Parathyroid adenoma (tissue), 2 donors: ENCODE results near the gene TIPIN.

Source experiments
- H2AFZ ChIP-seq: fragments of 300-600 bp; sonication (generic); one replicate; pipeline ENCODE4 v1.7.0; 2017; ENCODE audit warnings: antibody characterized with exemption, mild to moderate bottlenecking
- H3K27ac ChIP-seq: fragments of 300-600 bp; sonication (generic); one replicate; pipeline ENCODE4 v1.7.0; 2017
- H3K27me3 ChIP-seq: fragments of 300-600 bp; sonication (generic); one replicate; pipeline ENCODE4 v1.7.0; 2017; ENCODE audit warnings: low read length; ENCODE audit not compliant: control insufficient read depth, insufficient read depth
- H3K36me3 ChIP-seq: fragments of 300-600 bp; sonication (generic); one replicate; pipeline ENCODE4 v1.7.0; 2017; ENCODE audit warnings: low read length; ENCODE audit not compliant: control insufficient read depth, insufficient read depth
- H3K4me1 ChIP-seq: fragments of 300-600 bp; sonication (generic); one replicate; pipeline ENCODE4 v1.7.0; 2017; ENCODE audit warnings: control low read depth
- H3K4me2 ChIP-seq: fragments of 300-600 bp; sonication (generic); one replicate; pipeline ENCODE4 v1.7.0; 2017; ENCODE audit warnings: low read length
- H3K4me3 ChIP-seq: fragments of 300-600 bp; sonication (generic); one replicate; pipeline ENCODE4 v1.7.0; 2017; ENCODE audit warnings: low read depth, low read length
- H3K79me2 ChIP-seq: fragments of 300-600 bp; sonication (generic); one replicate; pipeline ENCODE4 v1.7.0; 2017; ENCODE audit warnings: control low read depth
- H3K9ac ChIP-seq: fragments of 300-600 bp; sonication (generic); one replicate; pipeline ENCODE4 v1.7.0; 2017; ENCODE audit warnings: mild to moderate bottlenecking
- H3K9me3 ChIP-seq: fragments of 300-600 bp; sonication (generic); one replicate; pipeline ENCODE4 v1.7.0; 2017; ENCODE audit warnings: low read length; ENCODE audit not compliant: control insufficient read depth
- CTCF ChIP-seq: fragments of 300-600 bp; sonication (generic); IDR thresholded peaks from one replicate; pipeline ENCODE4 v1.7.0; 2017; ENCODE audit warnings: antibody characterized with exemption, mild to moderate bottlenecking
- donor health status: primary hyperparathyroidism.

TIPIN gene

GRCh38 chr15:66404122-66404521 is 47.6 kb upstream of the TIPIN start:
- peaks cover 9% of the 10 kb centered on the region for H3K79me2 ChIP-seq
- no peaks in the 10 kb centered on the region for H3K9me3 ChIP-seq
- H3K27me3 ChIP-seq = no peaks in the 10 kb centered on the region
- no peak overlapping the region for H3K4me3 ChIP-seq
- H3K9ac ChIP-seq = no peak overlapping the region
- H2AFZ ChIP-seq = no peak overlapping the region
- no peak for TF ChIP-seq CTCF
- peak overlapping the region; percentile 11 for H3K27ac ChIP-seq
- no peaks in the 10 kb centered on the region for H3K4me1 ChIP-seq
- H3K36me3 ChIP-seq = no peaks in the 10 kb centered on the region
- no peak overlapping the region for H3K4me2 ChIP-seq

- no peaks in the 10 kb centered on the region for H3K4me1 ChIP-seq
- H3K27ac ChIP-seq = no peak overlapping the region
- H3K27me3 ChIP-seq = no peaks in the 10 kb centered on the region
These were observed 46.8 kb upstream of the TIPIN start for GRCh38 chr15:66403323-66403722.

GRCh38 chr15:66402761-66403284 is 46.3 kb upstream of the TIPIN start:
- Histone ChIP-seq H3K27ac (no peak overlapping the region), H3K4me1 (no peaks in the 10 kb centered on the region), H3K27me3 (no peaks in the 10 kb centered on the region), H3K9me3 (no peaks in the 10 kb centered on the region), H2AFZ (no peak overlapping the region), H3K9ac (no peak overlapping the region), H3K36me3 (no peaks in the 10 kb centered on the region), H3K4me2 (no peak overlapping the region), H3K79me2 (peaks cover 12% of the 10 kb centered on the region), H3K4me3 (no peak overlapping the region)
- no peak for TF ChIP-seq CTCF

More at GRCh38 chr15:66403323-66403722, 46.8 kb upstream of the TIPIN start:
- H3K4me3 ChIP-seq = no peak overlapping the region
- no peak overlapping the region for H3K4me2 ChIP-seq
- no peak overlapping the region for H3K9ac ChIP-seq
- H3K79me2 ChIP-seq = peaks cover 9% of the 10 kb centered on the region
- H3K9me3 ChIP-seq = no peaks in the 10 kb centered on the region
- no peak for TF ChIP-seq CTCF
- H3K36me3 ChIP-seq = no peaks in the 10 kb centered on the region
- no peak overlapping the region for H2AFZ ChIP-seq

- Histone ChIP-seq H3K4me2 (no peak overlapping the region), H2AFZ (no peak overlapping the region), H3K27ac (no peak overlapping the region), H3K9me3 (no peaks in the 10 kb centered on the region), H3K4me3 (no peak overlapping the region), H3K79me2 (peaks cover 8% of the 10 kb centered on the region), H3K9ac (no peak overlapping the region), H3K36me3 (no peaks in the 10 kb centered on the region), H3K4me1 (no peaks in the 10 kb centered on the region), H3K27me3 (no peaks in the 10 kb centered on the region)
- TF ChIP-seq CTCF = no peak
These were observed 44.9 kb upstream of the TIPIN start for GRCh38 chr15:66401130-66402021.
